ENCODE data around the gene ANGEL2. TPM values are rescaled to one million over a fixed set of nuclear protein-coding genes. Genes with fewer than 3 reads are reported as not detected.

The ANGEL2 gene
- total RNA-seq, 1 experiment from 2014 or later: 25.5 TPM

- Histone ChIP-seq H3K4me1 (ENCODE audit: control insufficient read depth in 1 of 2, insufficient read depth in 2 of 2, low read length in 2 of 2) (peaks cover 0 to 27% of the 10 kb centered on the region in 2 experiments; a peak in 3 of 4 replicates), H3K79me2 (ENCODE audit: insufficient read depth, low read length) (peaks cover 37% of the 10 kb centered on the region), H3K9ac (ENCODE audit: low read length) (peak overlapping the region; percentile 89), H4K20me1 (ENCODE audit: insufficient read depth) (no peaks in the 10 kb centered on the region), H3K27me3 (ENCODE audit: insufficient read depth, low read length) (no peaks in the 10 kb centered on the region), H3K27ac (ENCODE audit: low read depth, low read length) (peak overlapping the region; percentile 94), H3K4me2 (ENCODE audit: low read length) (peak overlapping the region; percentile 86), H3K9me3 (ENCODE audit: control insufficient read depth in 1 of 2, insufficient read depth in 1 of 2, low read depth in 1 of 2, low read length in 2 of 2) (no peaks in the 10 kb centered on the region), H3K4me3 (replicated peaks in 1 of 2; ENCODE audit: low read depth in 1 of 2, low read length in 2 of 2) (peak overlapping the region; percentile 85 to 87), H2AFZ (ENCODE audit: low read depth, low read length, poor library complexity, severe bottlenecking) (no peak overlapping the region), H3K36me3 (ENCODE audit: control insufficient read depth in 1 of 2, insufficient read depth in 2 of 2, low read length in 2 of 2) (no peaks in the 10 kb centered on the region; a peak in 1 of 4 replicates), H3K9me2 (ENCODE audit: insufficient read depth) (no peaks in the 10 kb centered on the region)
- intact Hi-C loops (cut with micrococcal nuclease): no loop called here
- POLR2A ChIA-PET: no interaction called here
- no peak for TF ChIP-seq EZH2phosphoT487 (IDR thresholded peaks at IDR 0.05; ENCODE audit: borderline replicate concordance)
- no peak for TF ChIP-seq SIN3A (IDR thresholded peaks at IDR 0.05; ENCODE audit: low read depth)
- no peak for TF ChIP-seq POLR2A (IDR thresholded peaks at IDR 0.05; ENCODE audit: borderline replicate concordance, extremely low read depth, insufficient read depth, insufficient read length)
- TF ChIP-seq SRF (IDR thresholded peaks at IDR 0.05; ENCODE audit: low read depth): no peak
- TF ChIP-seq CTCF (IDR thresholded peaks at IDR 0.05 in 2 of 3, conservative IDR thresholded peaks at IDR 0.05 in 1 of 3; ENCODE audit: borderline replicate concordance in 1 of 3, insufficient read depth in 1 of 3, low read depth in 2 of 3, low read length in 2 of 3): no peak
- no peak for TF ChIP-seq EZH2 (IDR thresholded peaks at IDR 0.05)
- TF ChIP-seq RAD21 (IDR thresholded peaks at IDR 0.05; ENCODE audit: low read depth): no peak
- no peak for TF ChIP-seq CEBPB (IDR thresholded peaks at IDR 0.05; ENCODE audit: low read depth)
- TF ChIP-seq CBX3 (IDR thresholded peaks at IDR 0.05; ENCODE audit: low read depth): no peak
- no peak for TF ChIP-seq REST (IDR thresholded peaks at IDR 0.05; ENCODE audit: low read depth)
- TF ChIP-seq POLR2AphosphoS5 (IDR thresholded peaks at IDR 0.05; ENCODE audit: low read depth, low read length): no peak
- CTCF ChIA-PET: no interaction called here
- no peak for ATAC-seq
- RAD21 ChIA-PET (ENCODE audit: low non-redundant PET in 1 of 2, low total read pairs in 2 of 2, uncharacterized antibody in 2 of 2, unreplicated experiment in 2 of 2): no interaction called here
- DNase-seq (ENCODE audit: low read depth, low spot score): no peak
- no TSS peak for BruUV-seq (replicated peaks)
Observed at GRCh38 chr1:213014642-213015041, 1.0 kb downstream of the ANGEL2 start.

All from HCT116 (cell line).